ENCODE data around the gene MLIP.

DNA sequence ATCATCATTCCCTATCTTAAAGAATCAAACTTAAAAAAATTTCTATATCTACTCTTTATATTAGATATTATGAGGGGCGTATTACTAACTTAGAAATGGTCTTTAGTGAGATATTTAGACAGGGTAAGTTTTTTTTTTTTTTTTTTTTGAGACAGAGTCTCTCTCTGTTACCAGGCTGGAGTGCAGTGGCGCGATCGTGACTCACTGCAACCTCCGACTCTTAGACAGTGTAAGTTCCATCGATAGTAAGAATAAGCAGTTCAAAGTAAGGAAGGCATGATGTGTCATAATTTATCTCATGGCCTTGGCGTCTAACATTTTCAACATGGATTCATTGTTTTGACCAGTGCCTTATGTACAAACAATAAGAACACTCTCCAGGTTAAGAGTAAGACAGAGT, 72.4 kb downstream of the MLIP start:
- TF ChIP-seq, protein P1, sequence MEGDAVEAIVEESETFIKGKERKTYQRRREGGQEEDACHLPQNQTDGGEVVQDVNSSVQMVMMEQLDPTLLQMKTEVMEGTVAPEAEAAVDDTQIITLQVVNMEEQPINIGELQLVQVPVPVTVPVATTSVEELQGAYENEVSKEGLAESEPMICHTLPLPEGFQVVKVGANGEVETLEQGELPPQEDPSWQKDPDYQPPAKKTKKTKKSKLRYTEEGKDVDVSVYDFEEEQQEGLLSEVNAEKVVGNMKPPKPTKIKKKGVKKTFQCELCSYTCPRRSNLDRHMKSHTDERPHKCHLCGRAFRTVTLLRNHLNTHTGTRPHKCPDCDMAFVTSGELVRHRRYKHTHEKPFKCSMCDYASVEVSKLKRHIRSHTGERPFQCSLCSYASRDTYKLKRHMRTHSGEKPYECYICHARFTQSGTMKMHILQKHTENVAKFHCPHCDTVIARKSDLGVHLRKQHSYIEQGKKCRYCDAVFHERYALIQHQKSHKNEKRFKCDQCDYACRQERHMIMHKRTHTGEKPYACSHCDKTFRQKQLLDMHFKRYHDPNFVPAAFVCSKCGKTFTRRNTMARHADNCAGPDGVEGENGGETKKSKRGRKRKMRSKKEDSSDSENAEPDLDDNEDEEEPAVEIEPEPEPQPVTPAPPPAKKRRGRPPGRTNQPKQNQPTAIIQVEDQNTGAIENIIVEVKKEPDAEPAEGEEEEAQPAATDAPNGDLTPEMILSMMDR (IDR thresholded peaks at IDR 0.05), result no peak
- TF ChIP-seq FOSL2 (IDR thresholded peaks at IDR 0.05) (no peak), FOSL2 (CRISPR knock-in tag; IDR thresholded peaks at IDR 0.05) (no peak), BHLHE40 (IDR thresholded peaks at IDR 0.05; ENCODE audit: low read depth, low read length) (no peak), EP300 (IDR thresholded peaks at IDR 0.05) (no peak), HOXA7 (CRISPR knock-in tag; IDR thresholded peaks at IDR 0.05) (no peak), ZNF302 (CRISPR knock-in tag; IDR thresholded peaks at IDR 0.05) (no peak), PHF8 (IDR thresholded peaks at IDR 0.05; ENCODE audit: borderline replicate concordance, low read depth) (no peak), NPAS2 (CRISPR knock-in tag; IDR thresholded peaks at IDR 0.05; ENCODE audit: borderline replicate concordance) (no peak), CEBPB (IDR thresholded peaks at IDR 0.05) (no peak), KDM5A (IDR thresholded peaks at IDR 0.05) (no peak)
- TF ChIP-seq, protein P2, sequence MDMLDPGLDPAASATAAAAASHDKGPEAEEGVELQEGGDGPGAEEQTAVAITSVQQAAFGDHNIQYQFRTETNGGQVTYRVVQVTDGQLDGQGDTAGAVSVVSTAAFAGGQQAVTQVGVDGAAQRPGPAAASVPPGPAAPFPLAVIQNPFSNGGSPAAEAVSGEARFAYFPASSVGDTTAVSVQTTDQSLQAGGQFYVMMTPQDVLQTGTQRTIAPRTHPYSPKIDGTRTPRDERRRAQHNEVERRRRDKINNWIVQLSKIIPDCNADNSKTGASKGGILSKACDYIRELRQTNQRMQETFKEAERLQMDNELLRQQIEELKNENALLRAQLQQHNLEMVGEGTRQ (IDR thresholded peaks at IDR 0.05), result no peak
- TF ChIP-seq, protein P3, sequence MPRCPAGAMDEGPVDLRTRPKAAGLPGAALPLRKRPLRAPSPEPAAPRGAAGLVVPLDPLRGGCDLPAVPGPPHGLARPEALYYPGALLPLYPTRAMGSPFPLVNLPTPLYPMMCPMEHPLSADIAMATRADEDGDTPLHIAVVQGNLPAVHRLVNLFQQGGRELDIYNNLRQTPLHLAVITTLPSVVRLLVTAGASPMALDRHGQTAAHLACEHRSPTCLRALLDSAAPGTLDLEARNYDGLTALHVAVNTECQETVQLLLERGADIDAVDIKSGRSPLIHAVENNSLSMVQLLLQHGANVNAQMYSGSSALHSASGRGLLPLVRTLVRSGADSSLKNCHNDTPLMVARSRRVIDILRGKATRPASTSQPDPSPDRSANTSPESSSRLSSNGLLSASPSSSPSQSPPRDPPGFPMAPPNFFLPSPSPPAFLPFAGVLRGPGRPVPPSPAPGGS (IDR thresholded peaks at IDR 0.05), result no peak
- TF ChIP-seq, protein P4, sequence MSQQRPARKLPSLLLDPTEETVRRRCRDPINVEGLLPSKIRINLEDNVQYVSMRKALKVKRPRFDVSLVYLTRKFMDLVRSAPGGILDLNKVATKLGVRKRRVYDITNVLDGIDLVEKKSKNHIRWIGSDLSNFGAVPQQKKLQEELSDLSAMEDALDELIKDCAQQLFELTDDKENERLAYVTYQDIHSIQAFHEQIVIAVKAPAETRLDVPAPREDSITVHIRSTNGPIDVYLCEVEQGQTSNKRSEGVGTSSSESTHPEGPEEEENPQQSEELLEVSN (IDR thresholded peaks at IDR 0.05; ENCODE audit: borderline replicate concordance, low read depth), result no peak
